ENCODE measurements around the gene PIEZO2. TPM values are rescaled to one million over a fixed set of nuclear protein-coding genes. Genes with fewer than 3 reads are reported as not detected.

PIEZO2 gene
- total and polyA plus RNA-seq, 2 of the 8 experiments (the other 6 are each of a cell fraction or from before 2014, with no cell fraction given): 4.7 to 16.5 TPM

- ChIA-PET CTCF (ENCODE audit: partially characterized antibody) (interaction anchor here (0.7 to 2.5 kb wide), 5 partner anchors 10 to 417 kb away, joined by 3 to 11 read pairs (median 5); no protein-coding TSS in a partner anchor), POLR2A (ENCODE audit: partially characterized antibody) (interaction anchor here (0.6 to 0.7 kb wide), 2 partner anchors 1222 to 1997 kb away, joined by 3 read pairs; partner anchors contain the start of gene VAPA)
- no peak overlapping the region for H3K4me3 ChIP-seq (ENCODE audit: extremely low read depth in 1 of 4, insufficient read depth in 2 of 4, low read depth in 3 of 4, low read length in 4 of 4)
- DNase-seq (ENCODE audit: low read depth in 1 of 2, low spot score in 2 of 2) (no peak), FAIRE-seq (no peak)
- WGBS, 2 experiments (ENCODE audit: extremely low coverage in 1 of 2, insufficient coverage in 1 of 2, insufficient read length in 1 of 2, insufficient replicate concordance in 2 of 2, low coverage in 1 of 2, low lambda C conversion rate in 2 of 2, missing lambda C conversion rate in 1 of 2): 93% methylated on average over 2 of the region's 2 CpGs; no CpG with 5 or more reads in 1 of the 2 experiments
- no peak overlapping the region for H2BK5ac ChIP-seq (ENCODE audit: low read depth, low read length)
- no peaks in the 10 kb centered on the region for H3K79me2 ChIP-seq (ENCODE audit: control insufficient read depth in 1 of 2, insufficient read depth in 2 of 2, low read length in 2 of 2)
- no peaks in the 10 kb centered on the region for H4K20me1 ChIP-seq (replicated peaks in 1 of 2; ENCODE audit: control insufficient read depth in 1 of 2, insufficient read depth in 2 of 2, low read length in 2 of 2)
- H3K14ac ChIP-seq (ENCODE audit: insufficient read length): no peak overlapping the region
- H3K4me1 ChIP-seq (replicated peaks in 1 of 4; ENCODE audit: control insufficient read depth in 3 of 4, insufficient read depth in 4 of 4, low read length in 3 of 4): no peaks in the 10 kb centered on the region
- no peak overlapping the region for H2BK15ac ChIP-seq (ENCODE audit: low read length)
- no peaks in the 10 kb centered on the region for H3K23me2 ChIP-seq (ENCODE audit: low read depth, low read length)
- no peak overlapping the region for H4K5ac ChIP-seq (ENCODE audit: insufficient read length, low read depth, low read length)
- H3K36me3 ChIP-seq (ENCODE audit: control insufficient read depth in 2 of 4, insufficient read depth in 4 of 4, low read length in 3 of 4): no peaks in the 10 kb centered on the region; a peak in 1 of 8 replicates
- H3K4me2 ChIP-seq (ENCODE audit: insufficient read depth in 1 of 2, low read depth in 2 of 2, low read length in 2 of 2): no peak overlapping the region
- no peaks in the 10 kb centered on the region for H3K9me3 ChIP-seq (ENCODE audit: insufficient read depth in 2 of 2, low read depth in 1 of 2, low read length in 1 of 2)
- H3K27ac ChIP-seq (ENCODE audit: low read depth, low read length): no peak overlapping the region
- no peak overlapping the region for H3K4ac ChIP-seq (replicated peaks; ENCODE audit: insufficient read length, low read depth, low read length)
- no peak overlapping the region for H3K9ac ChIP-seq (replicated peaks in 1 of 4; ENCODE audit: extremely low read depth in 1 of 4, low read depth in 3 of 4, low read length in 3 of 4)
- no peak overlapping the region for H3K23ac ChIP-seq (ENCODE audit: insufficient read length)
- no peaks in the 10 kb centered on the region for H3K27me3 ChIP-seq (replicated peaks in 1 of 4; ENCODE audit: control insufficient read depth in 3 of 4, extremely low read depth in 1 of 4, insufficient read depth in 3 of 4, low read length in 3 of 4)
- H3K79me1 ChIP-seq (ENCODE audit: low read depth, low read length): no peaks in the 10 kb centered on the region; the same call in 1 of the 2 replicates
- H2BK20ac ChIP-seq (ENCODE audit: low read length): no peak overlapping the region
- no peak overlapping the region for H4K8ac ChIP-seq (ENCODE audit: extremely low read depth, insufficient read depth, low read length)
- no peak overlapping the region for H2BK120ac ChIP-seq (replicated peaks; ENCODE audit: low read depth, low read length)
- no peak overlapping the region for H2BK12ac ChIP-seq (ENCODE audit: low read depth, low read length)
- no peak overlapping the region for H2AK5ac ChIP-seq (ENCODE audit: low read depth, low read length)
- no peak overlapping the region for H4K91ac ChIP-seq (replicated peaks; ENCODE audit: insufficient read length, low read length)
- no peak overlapping the region for H2AFZ ChIP-seq (ENCODE audit: low read length)
- no peak overlapping the region for H3K18ac ChIP-seq (ENCODE audit: extremely low read depth, low read length)
- no peak overlapping the region for H3K56ac ChIP-seq (replicated peaks; ENCODE audit: insufficient read length, low read depth, low read length)
- TF ChIP-seq EZH2 (IDR thresholded peaks at IDR 0.05; ENCODE audit: low read depth, low read length, severe bottlenecking) (no peak), HDAC2 (IDR thresholded peaks at IDR 0.05; ENCODE audit: borderline replicate concordance in 1 of 2, low read depth in 2 of 2, low read length in 2 of 2) (no peak), EGR1 (IDR thresholded peaks at IDR 0.05; ENCODE audit: borderline replicate concordance, low read depth, low read length) (no peak)
Observed at GRCh38 chr18:11136241-11136640, 13.1 kb downstream of the PIEZO2 start.
